Loucy (cell line): Measurements from ENCODE around the gene GNPDA1.

Experiments used
- H2AFZ ChIP-seq: fragments of 200-600 bp; sonication (generic); 2 replicates; pipeline ENCODE4 v1.6.0; 2016; ENCODE audit warnings: antibody characterized with exemption, mild to moderate bottlenecking, low read length, moderate library complexity
- H3F3A ChIP-seq: fragments of 200-600 bp; 2 replicates; pipeline ENCODE4 v1.6.0; 2016; ENCODE audit warnings: antibody characterized with exemption, low read depth, mild to moderate bottlenecking
- H3K27me3 ChIP-seq: fragments of 200-600 bp; sonication (generic); 2 replicates; pipeline ENCODE4 v1.6.1; 2014; ENCODE audit warnings: low read length, mild to moderate bottlenecking; ENCODE audit not compliant: insufficient read depth, poor library complexity, severe bottlenecking
- H3K36me3 ChIP-seq: fragments of 200-600 bp; sonication (generic); 2 replicates; pipeline ENCODE4 v1.6.1; 2016; ENCODE audit warnings: low read length; ENCODE audit not compliant: insufficient read depth
- H3K4me1 ChIP-seq: fragments of 200-600 bp; sonication (generic); 2 replicates; pipeline ENCODE4 v1.5.1; 2014; ENCODE audit warnings: low read length, mild to moderate bottlenecking; ENCODE audit not compliant: insufficient read depth, poor library complexity, severe bottlenecking
- H3K4me2 ChIP-seq: fragments of 200-600 bp; sonication (generic); 2 replicates; pipeline ENCODE4 v1.6.0; 2014; ENCODE audit warnings: antibody characterized with exemption, low read length, low read depth, mild to moderate bottlenecking; ENCODE audit not compliant: poor library complexity, severe bottlenecking
- H3K4me3 ChIP-seq: fragments of 200-600 bp; sonication (generic); 2 replicates; pipeline ENCODE4 v1.5.1; 2014; ENCODE audit warnings: low read length, mild to moderate bottlenecking, mixed read lengths; ENCODE audit not compliant: poor library complexity, severe bottlenecking
- H3K79me2 ChIP-seq: fragments of 200-600 bp; sonication (generic); 2 replicates; pipeline ENCODE4 v1.6.1; 2014; ENCODE audit warnings: low read length; ENCODE audit not compliant: insufficient read depth
- H3K9ac ChIP-seq: fragments of 200-600 bp; sonication (generic); 2 replicates; pipeline ENCODE4 v1.6.0; 2014; ENCODE audit warnings: mild to moderate bottlenecking, low read depth, low read length, moderate library complexity; ENCODE audit not compliant: poor library complexity, severe bottlenecking
- H3K9me2 ChIP-seq: fragments of 200-600 bp; sonication (generic); replicated peaks from 2 replicates; pipeline ENCODE4 v1.6.1; 2016; ENCODE audit warnings: low read depth, low read length, mixed read lengths
- H3K9me3 ChIP-seq: fragments of 200-600 bp; sonication (generic); 2 replicates; pipeline ENCODE4 v1.6.1; 2014; ENCODE audit warnings: mild to moderate bottlenecking, antibody characterized with exemption, low read length, low read depth; ENCODE audit not compliant: insufficient read depth
- H4K20me1 ChIP-seq: fragments of 200-600 bp; sonication (generic); 2 replicates; pipeline ENCODE4 v1.6.0; 2014; ENCODE audit warnings: antibody characterized with exemption, low read length, mild to moderate bottlenecking; ENCODE audit not compliant: insufficient read depth, poor library complexity, severe bottlenecking
- CTCF ChIP-seq: fragments of 200-600 bp; sonication (generic); conservative IDR thresholded peaks from 2 replicates; pipeline ENCODE4 v1.5.1; 2014; ENCODE audit warnings: mild to moderate bottlenecking, antibody characterized with exemption, low read length
- EZH2phosphoT487 ChIP-seq: fragments of 200-600 bp; IDR thresholded peaks from 2 replicates; pipeline ENCODE4 v1.6.1; 2018; ENCODE audit warnings: antibody characterized with exemption, mild to moderate bottlenecking, moderate library complexity, borderline replicate concordance

The GNPDA1 gene

GRCh38 chr5:142007237-142007544 is 5.6 kb downstream of the GNPDA1 start:
- Histone ChIP-seq H3K9me2 (no peaks in the 10 kb centered on the region), H4K20me1 (no peaks in the 10 kb centered on the region), H3K4me2 (no peak overlapping the region), H3K36me3 (no peaks in the 10 kb centered on the region), H3K9ac (no peak overlapping the region), H2AFZ (no peak overlapping the region), H3K9me3 (no peaks in the 10 kb centered on the region), H3F3A (no peaks in the 10 kb centered on the region), H3K79me2 (no peaks in the 10 kb centered on the region), H3K27me3 (no peaks in the 10 kb centered on the region), H3K4me3 (no peak overlapping the region), H3K4me1 (peaks cover 8% of the 10 kb centered on the region)
- no peak for TF ChIP-seq CTCF
- TF ChIP-seq EZH2phosphoT487, result no peak

GRCh38 chr5:142006363-142007236 is 6.2 kb downstream of the GNPDA1 start:
- Histone ChIP-seq H3K4me3 (no peak overlapping the region), H3K36me3 (no peaks in the 10 kb centered on the region), H3K9ac (no peak overlapping the region), H4K20me1 (no peaks in the 10 kb centered on the region), H3K4me1 (peaks cover 6% of the 10 kb centered on the region), H3K4me2 (no peak overlapping the region), H3F3A (no peaks in the 10 kb centered on the region), H3K27me3 (no peaks in the 10 kb centered on the region), H3K79me2 (no peaks in the 10 kb centered on the region), H3K9me2 (no peaks in the 10 kb centered on the region), H2AFZ (no peak overlapping the region), H3K9me3 (no peaks in the 10 kb centered on the region)
- TF ChIP-seq EZH2phosphoT487 (no peak), CTCF (no peak)

- H3K9ac ChIP-seq, result no peak overlapping the region
- TF ChIP-seq CTCF, result no peak
- TF ChIP-seq EZH2phosphoT487, result no peak
- no peak overlapping the region for H3K4me3 ChIP-seq
- no peaks in the 10 kb centered on the region for H3F3A ChIP-seq
- no peak overlapping the region for H3K4me2 ChIP-seq
- H3K27me3 ChIP-seq, result no peaks in the 10 kb centered on the region
- H3K79me2 ChIP-seq, result no peaks in the 10 kb centered on the region
- no peaks in the 10 kb centered on the region for H3K9me2 ChIP-seq
- H3K36me3 ChIP-seq, result no peaks in the 10 kb centered on the region
- H4K20me1 ChIP-seq, result no peaks in the 10 kb centered on the region
- no peaks in the 10 kb centered on the region for H3K9me3 ChIP-seq
- no peak overlapping the region for H2AFZ ChIP-seq
- peaks cover 6% of the 10 kb centered on the region for H3K4me1 ChIP-seq
Observed at GRCh38 chr5:142003266-142003800, 9.5 kb downstream of the GNPDA1 start.
